GM19023 (cell line): ENCODE results near the gene TBX1.
"Not testable (repeated sequence)": the region's sequence is repeated elsewhere in the genome, so short reads cannot be mapped to it uniquely, and the experiment has no call there.

ENCODE experiments used
- ATAC-seq: cut with Tn5 transposase; IDR thresholded peaks from one replicate; pipeline ENCODE4 v1.9.1; 2021; ENCODE audit warnings: mild to moderate bottlenecking, moderate library complexity; ENCODE audit not compliant: unreplicated experiment

Gene TBX1

GRCh38 chr22:19723232-19723982, 37.2 kb upstream of the TBX1 start, which contains the start of gene GP1BB:
Gene GP1BB, plus strand, starts transcription at chr22:19723539. Its CDS starts 31 bp downstream, at chr22:19723570.
- ATAC-seq: no peak

- no peak for ATAC-seq
These were observed 36.4 kb upstream of the TBX1 start for GRCh38 chr22:19723983-19724827.

GRCh38 chr22:19724927-19725661, 35.5 kb upstream of the TBX1 start:
- ATAC-seq: no peak

GRCh38 chr22:19726064-19726788, 34.4 kb upstream of the TBX1 start:
- ATAC-seq: not testable (repeated sequence)

GRCh38 chr22:19727310-19728150, 33.0 kb upstream of the TBX1 start:
- ATAC-seq: no peak

GRCh38 chr22:19728271-19728670, 32.3 kb upstream of the TBX1 start:
- no peak for ATAC-seq

- no peak for ATAC-seq
These were observed 31.7 kb upstream of the TBX1 start for GRCh38 chr22:19728836-19729235.

- no peak for ATAC-seq
These were observed 31.1 kb upstream of the TBX1 start for GRCh38 chr22:19729507-19729906.

- ATAC-seq: no peak
These were observed 30.4 kb upstream of the TBX1 start for GRCh38 chr22:19730198-19730597.

GRCh38 chr22:19730655-19731360, 29.8 kb upstream of the TBX1 start:
- no peak for ATAC-seq

GRCh38 chr22:19731361-19732135, 29.0 kb upstream of the TBX1 start:
- ATAC-seq: no peak

- ATAC-seq: no peak
These were observed 28.0 kb upstream of the TBX1 start for GRCh38 chr22:19732403-19733113.

GRCh38 chr22:19733755-19734154, 26.8 kb upstream of the TBX1 start:
- ATAC-seq: no peak

GRCh38 chr22:19734163-19734562, 26.4 kb upstream of the TBX1 start:
- no peak for ATAC-seq

- ATAC-seq: no peak
These were observed 25.7 kb upstream of the TBX1 start for GRCh38 chr22:19734837-19735382.

GRCh38 chr22:19735665-19736510, 24.7 kb upstream of the TBX1 start:
- ATAC-seq: no peak
